DND-41 (cell line): ENCODE measurements around the gene CLK1.

Experiments used
- CTCF ChIP-seq: IDR thresholded peaks from 2 replicates; pipeline ENCODE4 v1.5.1; 2012; ENCODE audit warnings: borderline replicate concordance, low read length, moderate library complexity, mild to moderate bottlenecking; ENCODE audit not compliant: poor library complexity, severe bottlenecking; ENCODE audit errors: extremely low read depth
- EZH2 ChIP-seq: IDR thresholded peaks from 3 replicates; pipeline ENCODE4 v1.6.1; 2012; ENCODE audit warnings: borderline replicate concordance, low read depth, mild to moderate bottlenecking, moderate library complexity, low read length, inconsistent platforms; ENCODE audit not compliant: severe bottlenecking

DNA sequence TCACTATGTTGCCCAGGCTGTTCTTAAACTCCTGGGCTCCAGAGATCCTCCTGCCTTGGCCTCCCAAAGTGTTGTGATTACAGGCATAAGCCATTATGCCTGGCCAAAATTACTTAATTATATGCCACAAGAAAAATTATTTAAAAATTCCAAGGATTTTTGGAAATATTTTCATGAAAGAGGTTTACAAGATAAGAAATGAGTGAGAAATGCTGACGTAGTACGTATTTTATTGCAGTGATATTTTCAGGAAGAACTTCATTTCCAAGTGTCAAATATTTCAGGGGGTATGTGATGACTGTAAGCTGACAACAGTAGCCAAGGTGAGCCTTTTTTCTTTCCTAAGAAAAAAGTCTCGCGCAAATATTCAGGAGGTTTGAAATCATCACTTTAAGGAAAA is 45.5 kb upstream of the CLK1 start:
- TF ChIP-seq CTCF (no peak), EZH2 (no peak)
